H1 (cell line): ENCODE results near the gene ZNF48. TPM values are rescaled to one million over a fixed set of nuclear protein-coding genes. Genes with fewer than 3 reads are reported as not detected.

Source experiments
- CTCF ChIA-PET: fragments of 300-600 bp; sonication (Branson Sonifier 250); formaldehyde crosslinking; loops from one replicate; lab custom pipeline; 2021; ENCODE audit not compliant: partially characterized antibody; lab: Charles Lee
- POLR2A ChIA-PET: fragments of 300-600 bp; sonication (Branson Sonifier 250); formaldehyde crosslinking; loops from one replicate; lab custom pipeline; 2021; ENCODE audit warnings: inconsistent platforms; ENCODE audit not compliant: partially characterized antibody; lab: Charles Lee
- DNase-seq, 2 experiments: peaks; one replicate each; pipeline versions ENCODE4 v3.0.0 to v3.0.0-alpha.2; 2010 to 2022; ENCODE audit warnings: low spot score in 2 of 2, low read depth in 1 of 2, mixed read lengths in 1 of 2
- FAIRE-seq: peaks from 2 replicates; lab custom pipeline; 2011; peaks lifted over from hg19 to GRCh38; lab: Jason Lieb, UNC
- H2AFZ ChIP-seq: 2 replicates; pipeline ENCODE4 v1.8.1; 2012; ENCODE audit warnings: low read length, inconsistent platforms
- H2AK5ac ChIP-seq: 2 replicates; pipeline ENCODE4 v1.6.1; 2013; ENCODE audit warnings: low read depth, low read length
- H2BK120ac ChIP-seq: replicated peaks from 2 replicates; pipeline ENCODE3; 2013; ENCODE audit warnings: low read depth, low read length, inconsistent platforms
- H2BK12ac ChIP-seq: 2 replicates; pipeline ENCODE4 v1.6.1; 2013; ENCODE audit warnings: low read depth, low read length
- H2BK15ac ChIP-seq: 2 replicates; pipeline ENCODE4 v1.6.1; 2013; ENCODE audit warnings: low read length
- H2BK20ac ChIP-seq: 2 replicates; pipeline ENCODE4 v1.6.1; 2013; ENCODE audit warnings: low read length
- H2BK5ac ChIP-seq: 2 replicates; pipeline ENCODE4 v1.6.1; 2013; ENCODE audit warnings: low read depth, low read length
- H3K14ac ChIP-seq: 2 replicates; pipeline ENCODE4 v1.6.1; 2013; ENCODE audit warnings: inconsistent platforms; ENCODE audit not compliant: insufficient read length
- H3K18ac ChIP-seq: 2 replicates; pipeline ENCODE4 v1.6.1; 2013; ENCODE audit warnings: low read length; ENCODE audit errors: extremely low read depth
- H3K23ac ChIP-seq: 2 replicates; pipeline ENCODE4 v1.6.1; 2013; ENCODE audit warnings: inconsistent platforms; ENCODE audit not compliant: insufficient read length
- H3K23me2 ChIP-seq: 2 replicates; pipeline ENCODE4 v1.6.1; 2013; ENCODE audit warnings: low read depth, low read length
- H3K27ac ChIP-seq: 2 replicates; pipeline ENCODE4 v1.6.1; 2011; ENCODE audit warnings: low read depth, low read length, inconsistent platforms
- H3K27me3 ChIP-seq, 4 experiments: replicated peaks in 1 of 4; 1 replicate in 1 of 4; 2 replicates in 3 of 4; pipeline versions ENCODE4 v1.6.1 to v1.8.1; 2011 to 2013; ENCODE audit warnings: low read length in 3 of 4, mild to moderate bottlenecking in 3 of 4, inconsistent platforms in 2 of 4, mixed read lengths in 2 of 4, moderate library complexity in 1 of 4; ENCODE audit not compliant: control insufficient read depth in 3 of 4, insufficient read depth in 3 of 4; ENCODE audit errors: extremely low read depth in 1 of 4
- H3K36me3 ChIP-seq, 4 experiments: 2 replicates each; pipeline versions ENCODE4 v1.6.1 to v1.8.1; 2011 to 2013; ENCODE audit warnings: mild to moderate bottlenecking in 4 of 4, low read length in 3 of 4, moderate library complexity in 2 of 4, control low read depth in 1 of 4, inconsistent platforms in 1 of 4; ENCODE audit not compliant: insufficient read depth in 4 of 4, control insufficient read depth in 2 of 4
- H3K4ac ChIP-seq: replicated peaks from 2 replicates; pipeline ENCODE3; 2013; ENCODE audit warnings: low read length, low read depth, mixed read lengths, inconsistent platforms; ENCODE audit not compliant: insufficient read length
- H3K4me1 ChIP-seq, 4 experiments: replicated peaks in 1 of 4; 1 replicate in 1 of 4; 2 replicates in 3 of 4; pipeline versions ENCODE4 v1.6.1 to v1.8.1; 2011 to 2013; ENCODE audit warnings: low read length in 3 of 4, inconsistent platforms in 2 of 4, mixed read lengths in 1 of 4; ENCODE audit not compliant: insufficient read depth in 4 of 4, control insufficient read depth in 3 of 4
- H3K4me2 ChIP-seq, 2 experiments: 2 replicates each; pipeline versions ENCODE4 v1.6.1 to v1.8.1; 2011 to 2013; ENCODE audit warnings: low read depth in 2 of 2, low read length in 2 of 2, control low read depth in 1 of 2, inconsistent platforms in 1 of 2, mild to moderate bottlenecking in 1 of 2; ENCODE audit not compliant: insufficient read depth in 1 of 2
- H3K4me3 ChIP-seq, 4 experiments: fragments of 200-600, 300-600 bp in 1 of 4; sonication (generic), shearing (Covaris generic), sonication (Bioruptor Twin) in 1 of 4; 2 replicates each; pipeline versions ENCODE4 v1.5.1 to v1.8.1; 2011 to 2016; ENCODE audit warnings: low read length in 4 of 4, low read depth in 3 of 4, control low read depth in 2 of 4, inconsistent platforms in 2 of 4, mild to moderate bottlenecking in 2 of 4, mixed read lengths in 1 of 4, moderate library complexity in 1 of 4; ENCODE audit not compliant: insufficient read depth in 2 of 4; ENCODE audit errors: extremely low read depth in 1 of 4
- H3K56ac ChIP-seq: replicated peaks from 2 replicates; pipeline ENCODE3; 2013; ENCODE audit warnings: low read depth, mild to moderate bottlenecking, mixed read lengths, low read length, inconsistent platforms; ENCODE audit not compliant: insufficient read length
- H3K79me1 ChIP-seq: 2 replicates; pipeline ENCODE4 v1.6.1; 2013; ENCODE audit warnings: low read depth, low read length, control low read depth
- H3K79me2 ChIP-seq, 2 experiments: 2 replicates each; pipeline versions ENCODE4 v1.6.1 to v1.8.1; 2012 to 2013; ENCODE audit warnings: low read length in 2 of 2, mild to moderate bottlenecking in 2 of 2, inconsistent platforms in 1 of 2; ENCODE audit not compliant: insufficient read depth in 2 of 2, control insufficient read depth in 1 of 2
- H3K9ac ChIP-seq, 4 experiments: replicated peaks in 1 of 4; 1 replicate in 1 of 4; 2 replicates in 3 of 4; pipeline versions ENCODE4 v1.6.1 to v1.8.1; 2011 to 2013; ENCODE audit warnings: low read depth in 3 of 4, low read length in 3 of 4, control low read depth in 2 of 4, mild to moderate bottlenecking in 2 of 4, moderate library complexity in 2 of 4, inconsistent platforms in 1 of 4; ENCODE audit errors: extremely low read depth in 1 of 4
- H3K9me3 ChIP-seq, 2 experiments: 2 replicates each; pipeline versions ENCODE4 v1.6.1 to v1.8.1; 2012 to 2013; ENCODE audit warnings: mild to moderate bottlenecking in 2 of 2, moderate library complexity in 2 of 2, control low read depth in 1 of 2, inconsistent platforms in 1 of 2, low read depth in 1 of 2, low read length in 1 of 2, mixed read lengths in 1 of 2; ENCODE audit not compliant: insufficient read depth in 2 of 2
- H4K20me1 ChIP-seq, 2 experiments: replicated peaks in 1 of 2; 2 replicates each; pipeline versions ENCODE3 to v1.8.1; 2011 to 2013; ENCODE audit warnings: inconsistent platforms in 2 of 2, low read length in 2 of 2, mild to moderate bottlenecking in 1 of 2; ENCODE audit not compliant: insufficient read depth in 2 of 2, control insufficient read depth in 1 of 2
- H4K5ac ChIP-seq: 2 replicates; pipeline ENCODE4 v1.6.1; 2013; ENCODE audit warnings: low read length, low read depth, mixed read lengths, inconsistent platforms; ENCODE audit not compliant: insufficient read length
- H4K8ac ChIP-seq: 2 replicates; pipeline ENCODE4 v1.8.0; 2013; ENCODE audit warnings: mild to moderate bottlenecking, moderate library complexity, low read length, inconsistent platforms; ENCODE audit not compliant: insufficient read depth; ENCODE audit errors: extremely low read depth
- H4K91ac ChIP-seq: replicated peaks from 2 replicates; pipeline ENCODE3; 2013; ENCODE audit warnings: low read length, mixed read lengths, inconsistent platforms; ENCODE audit not compliant: insufficient read length
- BCL11A ChIP-seq, 2 experiments: IDR thresholded peaks; one replicate each; pipeline ENCODE4 v1.6.1; 2011; ENCODE audit warnings: low read depth in 2 of 2, low read length in 2 of 2, mild to moderate bottlenecking in 2 of 2
- EP300 ChIP-seq, 2 experiments: IDR thresholded peaks; 1 replicate in 1 of 2; 2 replicates in 1 of 2; pipeline ENCODE4 v1.6.1; 2011 to 2012; ENCODE audit warnings: low read depth in 2 of 2, low read length in 2 of 2, mild to moderate bottlenecking in 2 of 2, borderline replicate concordance in 1 of 2, inconsistent platforms in 1 of 2, moderate library complexity in 1 of 2
- GABPA ChIP-seq: IDR thresholded peaks from 2 replicates; pipeline ENCODE4 v1.6.1; 2011; ENCODE audit warnings: mild to moderate bottlenecking, low read length, moderate library complexity, borderline replicate concordance; ENCODE audit not compliant: insufficient read depth
- whole genome bisulfite sequencing, 2 experiments: shearing (Covaris generic) in 1 of 2; methylation state at CpG; one replicate each; pipeline versions ENCODE4 v1.1.6 to v1.1.7; 2013 to 2015; ENCODE audit warnings: low lambda C conversion rate in 2 of 2, mixed read lengths in 2 of 2, inconsistent platforms in 1 of 2, low coverage in 1 of 2, missing lambda C conversion rate in 1 of 2; ENCODE audit not compliant: insufficient replicate concordance in 2 of 2, insufficient coverage in 1 of 2, insufficient read length in 1 of 2; ENCODE audit errors: extremely low coverage in 1 of 2, missing lambda C conversion rate in 1 of 2; 5-methylcytosine and 5-hydroxymethylcytosine counted together
- polyA plus RNA-seq, 7 experiments: library from polyadenylated mRNA; depleted of rRNA in 3 of 7; stranded (reverse) in 5 of 7; unstranded in 2 of 7; fragments of >200 nt in 5 of 7; fragments of 200-250 nt in 2 of 7; gene quantifications; 1 replicate in 5 of 7; 2 replicates in 1 of 7; 4 replicates in 1 of 7; pipeline versions ENCODE4 v1.2.1 to v1.2.3, GENCODE V29; 2011 to 2013; ENCODE audit warnings: missing spikeins in 2 of 7, mixed read lengths in 2 of 7
- total RNA-seq: library from RNA; stranded (reverse); fragmentation: NEBNext Ultra II Directional; extraction: Animal tissue kit (Norgen Biotek cat#: 25700); gene quantifications from 2 replicates; pipeline ENCODE4 v1.2.1, GENCODE V29; 2021
- TF ChIP-seq, protein P1 (sequence below): IDR thresholded peaks from 2 replicates; pipeline ENCODE4 v1.6.1; 2011; ENCODE audit warnings: low read length, improper control_type of control experiment
- TF ChIP-seq, protein P2 (sequence below): IDR thresholded peaks from 2 replicates; pipeline ENCODE4 v1.6.1; 2012; ENCODE audit warnings: inconsistent platforms

Gene ZNF48
- total and polyA plus RNA-seq, 2 of the 8 experiments (the other 6 are each of a cell fraction or from before 2014, with no cell fraction given): 30.4 to 41.2 TPM

- Histone ChIP-seq H2BK12ac (no peak overlapping the region), H3K23ac (no peak overlapping the region), H2BK120ac (no peak overlapping the region), H3K14ac (no peak overlapping the region), H3K79me2 (peaks cover 0 to 6% of the 10 kb centered on the region in 2 experiments; a peak in 1 of 4 replicates), H2BK5ac (no peak overlapping the region), H3K9me3 (no peaks in the 10 kb centered on the region), H3K79me1 (peaks cover 6% of the 10 kb centered on the region; the same call in 1 of the 2 replicates), H3K36me3 (peaks cover 12 to 37% (median 21%) of the 10 kb centered on the region in 4 experiments), H3K4ac (no peak overlapping the region), H2BK15ac (no peak overlapping the region), H4K8ac (no peak overlapping the region), H3K4me3 (no peak overlapping the region), H3K56ac (no peak overlapping the region), H3K27me3 (no peaks in the 10 kb centered on the region), H3K4me1 (peaks cover 3 to 6% (median 5%) of the 10 kb centered on the region in 4 experiments; a peak in 6 of 7 replicates), H2BK20ac (no peak overlapping the region), H2AFZ (no peak overlapping the region), H3K23me2 (peaks cover 8% of the 10 kb centered on the region; the same call in 1 of the 2 replicates), H4K20me1 (peaks cover 0 to 14% of the 10 kb centered on the region in 2 experiments), H4K91ac (no peak overlapping the region), H3K27ac (no peak overlapping the region), H3K9ac (no peak overlapping the region), H3K18ac (no peak overlapping the region), H2AK5ac (no peak overlapping the region), H3K4me2 (no peak overlapping the region), H4K5ac (no peak overlapping the region)
- POLR2A ChIA-PET: interaction anchor here (1.0 to 2.3 kb wide), 8 partner anchors 12 to 136 kb away, joined by 3 to 8 read pairs (median 4); partner anchors contain the start of genes ZNF48 and ZNF747
- 89% methylated on average over 5 of the region's 5 CpGs; no CpG with 5 or more reads in 1 of the 2 experiments for WGBS, 2 experiments
- no peak for FAIRE-seq
- TF ChIP-seq, protein P1, sequence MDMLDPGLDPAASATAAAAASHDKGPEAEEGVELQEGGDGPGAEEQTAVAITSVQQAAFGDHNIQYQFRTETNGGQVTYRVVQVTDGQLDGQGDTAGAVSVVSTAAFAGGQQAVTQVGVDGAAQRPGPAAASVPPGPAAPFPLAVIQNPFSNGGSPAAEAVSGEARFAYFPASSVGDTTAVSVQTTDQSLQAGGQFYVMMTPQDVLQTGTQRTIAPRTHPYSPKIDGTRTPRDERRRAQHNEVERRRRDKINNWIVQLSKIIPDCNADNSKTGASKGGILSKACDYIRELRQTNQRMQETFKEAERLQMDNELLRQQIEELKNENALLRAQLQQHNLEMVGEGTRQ: no peak
- TF ChIP-seq GABPA: no peak
- TF ChIP-seq, protein P2, sequence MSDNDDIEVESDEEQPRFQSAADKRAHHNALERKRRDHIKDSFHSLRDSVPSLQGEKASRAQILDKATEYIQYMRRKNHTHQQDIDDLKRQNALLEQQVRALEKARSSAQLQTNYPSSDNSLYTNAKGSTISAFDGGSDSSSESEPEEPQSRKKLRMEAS: no peak
- TF ChIP-seq BCL11A (IDR thresholded peaks at IDR 0.05; ENCODE audit: low read depth in 2 of 2, low read length in 2 of 2): no peak
- no peak for TF ChIP-seq EP300 (IDR thresholded peaks at IDR 0.05; ENCODE audit: borderline replicate concordance in 1 of 2, low read depth in 2 of 2, low read length in 2 of 2)
- CTCF ChIA-PET: interaction anchor here (0.9 to 1.8 kb wide), 4 partner anchors 12 to 203 kb away, joined by 3 to 7 read pairs (median 3); no protein-coding TSS in a partner anchor
- no peak for DNase-seq
Measured at GRCh38 chr16:30421010-30421409, 25.8 kb downstream of the ZNF48 start.
